Tibial nerve (tissue), 4 donors: Measurements from ENCODE around the gene C9orf72. TPM values are rescaled to one million over a fixed set of nuclear protein-coding genes. Genes with fewer than 3 reads are reported as not detected.

Experiments used
- DNase-seq, 2 donors: peaks; one replicate each; pipeline ENCODE4 v3.0.0-alpha.2; 2019; ENCODE audit warnings: low spot score in 2 of 2
- H3K27ac ChIP-seq, 4 donors: fragments of 200-600 bp; sonication (generic) in 3 of 4; one replicate each; pipeline ENCODE4 v1.5.1; 2017 to 2019; ENCODE audit warnings: mild to moderate bottlenecking in 1 of 4
- H3K27me3 ChIP-seq, 2 donors: fragments of 200-600 bp; sonication (generic) in 1 of 2; one replicate each; pipeline versions ENCODE4 v1.5.1 to v1.6.0; 2017 to 2019
- H3K36me3 ChIP-seq, 3 donors: fragments of 200-600 bp; sonication (generic); one replicate each; pipeline ENCODE4 v1.5.1; 2018 to 2019
- H3K4me1 ChIP-seq, 4 donors: fragments of 200-600 bp; sonication (generic) in 3 of 4; one replicate each; pipeline ENCODE4 v1.5.1; 2017 to 2019
- H3K4me3 ChIP-seq, 4 donors: fragments of 200-600 bp; sonication (generic) in 3 of 4; one replicate each; pipeline ENCODE4 v1.5.1; 2017 to 2019; ENCODE audit warnings: mild to moderate bottlenecking in 1 of 4, moderate library complexity in 1 of 4
- H3K9me3 ChIP-seq, 4 donors: fragments of 200-600 bp; sonication (generic) in 3 of 4; one replicate each; pipeline ENCODE4 v1.5.1; 2017 to 2019
- EP300 ChIP-seq, 2 donors: sonication (generic); formaldehyde crosslinking; IDR thresholded peaks; one replicate each; pipeline ENCODE4 v1.6.1; 2017; ENCODE audit warnings: antibody characterized with exemption in 2 of 2, mild to moderate bottlenecking in 1 of 2
- POLR2A ChIP-seq, 2 donors: fragments of 450-650 bp; IDR thresholded peaks; one replicate each; pipeline ENCODE4 v1.6.1; 2017; ENCODE audit warnings: antibody characterized with exemption in 2 of 2, mild to moderate bottlenecking in 2 of 2, moderate library complexity in 2 of 2
- WGBS, 2 donors: methylation state at CpG; one replicate each; pipeline ENCODE4 v1.1.5; 2018; 5-methylcytosine and 5-hydroxymethylcytosine counted together
- total RNA-seq, 4 donors: library from RNA; depleted of rRNA; stranded (reverse); fragments of >200 nt; gene quantifications; one replicate each; pipeline ENCODE4 v1.1.0, GENCODE V29; 2016
- TF ChIP-seq, protein P1 (sequence below), 5 experiments: fragments of 200-600 bp in 3 of 5; fragments of 450-650 bp in 2 of 5; sonication (generic) in 3 of 5; IDR thresholded peaks; one replicate each; pipeline ENCODE4 v1.5.1; 2016 to 2019; ENCODE audit warnings: antibody characterized with exemption in 5 of 5, mild to moderate bottlenecking in 3 of 5, moderate library complexity in 2 of 5

The C9orf72 gene
- total RNA-seq, 4 donors from 2014 or later = 19.0 to 23.8 (median 20.7) TPM

DNA sequence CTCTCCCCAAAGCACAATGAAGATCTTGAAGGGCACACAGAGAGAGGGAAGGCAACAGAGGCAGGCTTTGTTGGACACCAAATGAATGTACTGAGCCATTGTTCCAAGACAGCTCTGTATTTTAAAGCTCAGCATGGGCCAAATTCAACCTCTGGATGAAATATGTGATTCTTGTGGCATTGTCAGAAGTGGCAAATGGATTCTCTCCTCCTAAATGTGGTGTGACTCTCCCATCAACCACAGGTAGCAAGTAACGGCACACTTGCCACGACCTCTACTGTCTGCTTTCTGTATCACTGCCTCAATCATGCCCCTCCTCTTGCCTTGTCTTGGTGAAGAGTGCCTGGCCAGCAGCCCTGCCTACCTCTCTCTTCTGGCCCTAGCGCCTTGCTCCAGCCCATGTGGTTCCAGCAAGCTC, 37.6 kb downstream of the C9orf72 start:
- H3K4me1 ChIP-seq = peaks cover 0 to 54% (median 9%) of the 10 kb centered on the region in 4 donors
- peak overlapping the region in 2 of 4 donors; percentile 28 to 81 for H3K27ac ChIP-seq
- H3K27me3 ChIP-seq = no peaks in the 10 kb centered on the region
- no peaks in the 10 kb centered on the region for H3K9me3 ChIP-seq
- peaks cover 0 to 5% (median 0%) of the 10 kb centered on the region in 3 donors for H3K36me3 ChIP-seq
- TF ChIP-seq, protein P1, sequence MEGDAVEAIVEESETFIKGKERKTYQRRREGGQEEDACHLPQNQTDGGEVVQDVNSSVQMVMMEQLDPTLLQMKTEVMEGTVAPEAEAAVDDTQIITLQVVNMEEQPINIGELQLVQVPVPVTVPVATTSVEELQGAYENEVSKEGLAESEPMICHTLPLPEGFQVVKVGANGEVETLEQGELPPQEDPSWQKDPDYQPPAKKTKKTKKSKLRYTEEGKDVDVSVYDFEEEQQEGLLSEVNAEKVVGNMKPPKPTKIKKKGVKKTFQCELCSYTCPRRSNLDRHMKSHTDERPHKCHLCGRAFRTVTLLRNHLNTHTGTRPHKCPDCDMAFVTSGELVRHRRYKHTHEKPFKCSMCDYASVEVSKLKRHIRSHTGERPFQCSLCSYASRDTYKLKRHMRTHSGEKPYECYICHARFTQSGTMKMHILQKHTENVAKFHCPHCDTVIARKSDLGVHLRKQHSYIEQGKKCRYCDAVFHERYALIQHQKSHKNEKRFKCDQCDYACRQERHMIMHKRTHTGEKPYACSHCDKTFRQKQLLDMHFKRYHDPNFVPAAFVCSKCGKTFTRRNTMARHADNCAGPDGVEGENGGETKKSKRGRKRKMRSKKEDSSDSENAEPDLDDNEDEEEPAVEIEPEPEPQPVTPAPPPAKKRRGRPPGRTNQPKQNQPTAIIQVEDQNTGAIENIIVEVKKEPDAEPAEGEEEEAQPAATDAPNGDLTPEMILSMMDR (IDR thresholded peaks at IDR 0.05) = no peak
- TF ChIP-seq POLR2A (IDR thresholded peaks at IDR 0.05) (no peak), EP300 (IDR thresholded peaks at IDR 0.05) (no peak)
- no peak for DNase-seq
- H3K4me3 ChIP-seq = no peak overlapping the region
- WGBS, 2 donors = 74 to 81% methylated on average over 3 of the region's 3 CpGs

DNA sequence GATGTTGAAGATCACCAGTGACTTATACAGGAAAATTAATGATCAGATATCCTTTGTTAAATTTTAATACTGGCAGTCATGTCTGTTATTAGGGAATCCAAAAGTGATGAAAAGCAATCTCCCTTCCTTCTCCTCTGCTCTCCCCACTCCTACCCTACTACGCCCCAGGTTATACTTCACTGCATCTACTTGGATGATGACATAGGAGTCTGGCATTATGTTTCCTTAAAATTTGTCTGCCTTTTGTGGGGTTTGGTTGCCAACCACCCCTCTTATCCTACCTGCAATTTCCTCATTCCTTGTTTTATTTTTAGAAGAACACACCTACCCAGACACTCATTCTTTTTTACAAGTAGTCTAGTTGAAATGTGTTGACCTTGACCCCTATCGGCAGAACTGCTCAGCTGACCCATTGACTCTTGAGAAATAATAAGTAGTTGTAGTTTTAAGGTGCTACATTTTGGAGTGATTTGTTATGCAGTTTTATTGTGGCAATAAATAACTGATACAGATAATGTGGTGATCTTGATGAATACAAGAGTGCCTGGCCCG, 38.5 kb downstream of the C9orf72 start:
- Histone ChIP-seq H3K4me1 (peaks cover 0 to 48% (median 8%) of the 10 kb centered on the region in 4 donors), H3K27me3 (no peaks in the 10 kb centered on the region), H3K27ac (peak overlapping the region; percentile 6 to 82 (median 71)), H3K4me3 (no peak overlapping the region), H3K9me3 (no peaks in the 10 kb centered on the region), H3K36me3 (peaks cover 0 to 5% (median 0%) of the 10 kb centered on the region in 3 donors)
- 70 to 80% methylated on average over 3 of the region's 3 CpGs for WGBS, 2 donors
- no peak for TF ChIP-seq POLR2A (IDR thresholded peaks at IDR 0.05)
- TF ChIP-seq, protein P1 (IDR thresholded peaks at IDR 0.05) = no peak
- TF ChIP-seq EP300 (IDR thresholded peaks at IDR 0.05) = no peak
- DNase-seq = no peak

DNA sequence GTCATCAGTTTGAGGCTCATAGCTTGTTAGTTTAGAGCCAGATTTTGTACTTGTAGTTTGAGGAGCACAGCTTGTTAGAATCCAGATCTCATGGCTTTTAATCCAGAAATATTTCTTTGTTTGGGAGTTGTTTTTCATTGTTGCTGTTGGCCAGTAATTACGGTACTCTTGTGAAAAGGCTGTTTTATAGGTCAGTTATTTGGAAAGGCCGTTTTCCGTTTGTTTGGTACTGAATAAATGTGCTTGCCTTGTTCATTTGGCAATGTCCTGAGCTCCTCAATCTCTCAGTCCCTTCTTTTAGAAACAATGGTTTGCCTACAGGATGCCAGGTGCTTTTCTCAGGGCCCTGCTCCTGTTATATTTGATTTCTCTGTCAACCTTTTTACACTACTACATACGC, 39.1 kb downstream of the C9orf72 start:
- Histone ChIP-seq H3K36me3 (peaks cover 0 to 5% (median 0%) of the 10 kb centered on the region in 3 donors), H3K27me3 (no peaks in the 10 kb centered on the region), H3K9me3 (no peaks in the 10 kb centered on the region), H3K4me3 (no peak overlapping the region), H3K4me1 (peaks cover 0 to 42% (median 7%) of the 10 kb centered on the region in 4 donors), H3K27ac (peak overlapping the region; percentile 6 to 82 (median 71))
- 9 to 21% methylated on average over 4 of the region's 4 CpGs for whole genome bisulfite sequencing, 2 donors
- no peak for DNase-seq
- peak; percentile 23 to 70 for TF ChIP-seq EP300 (IDR thresholded peaks at IDR 0.05)
- TF ChIP-seq, protein P1 (IDR thresholded peaks at IDR 0.05) = no peak
- no peak for TF ChIP-seq POLR2A (IDR thresholded peaks at IDR 0.05)

DNA sequence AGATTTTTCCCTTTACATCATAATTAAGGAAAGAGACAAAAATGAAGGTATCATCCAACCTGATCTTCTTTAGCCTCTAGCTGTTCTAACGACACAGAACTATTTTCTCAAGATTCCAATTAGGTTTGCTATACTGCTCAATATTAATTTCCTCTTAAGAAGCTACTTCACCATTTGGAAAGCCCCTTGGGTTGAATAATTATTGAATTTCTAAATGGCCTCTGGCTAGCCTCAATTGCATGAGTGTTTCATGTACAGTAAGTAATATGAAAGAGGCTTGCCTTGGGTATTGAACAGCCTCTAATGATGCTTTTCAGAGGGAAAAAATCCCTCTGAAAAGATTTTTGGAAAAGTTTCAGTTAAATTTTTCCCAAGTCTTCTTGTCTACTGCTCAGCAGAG, 40.0 kb downstream of the C9orf72 start:
- peaks cover 0 to 34% (median 3%) of the 10 kb centered on the region in 4 donors for H3K4me1 ChIP-seq
- 82 to 87% methylated on average over 1 of the region's 1 CpG for WGBS, 2 donors
- H3K36me3 ChIP-seq = peaks cover 0 to 5% (median 0%) of the 10 kb centered on the region in 3 donors
- DNase-seq = no peak
- peak overlapping the region; percentile 6 to 82 (median 71) for H3K27ac ChIP-seq
- no peak overlapping the region for H3K4me3 ChIP-seq
- TF ChIP-seq POLR2A (IDR thresholded peaks at IDR 0.05) = no peak
- no peaks in the 10 kb centered on the region for H3K9me3 ChIP-seq
- no peaks in the 10 kb centered on the region for H3K27me3 ChIP-seq

DNA sequence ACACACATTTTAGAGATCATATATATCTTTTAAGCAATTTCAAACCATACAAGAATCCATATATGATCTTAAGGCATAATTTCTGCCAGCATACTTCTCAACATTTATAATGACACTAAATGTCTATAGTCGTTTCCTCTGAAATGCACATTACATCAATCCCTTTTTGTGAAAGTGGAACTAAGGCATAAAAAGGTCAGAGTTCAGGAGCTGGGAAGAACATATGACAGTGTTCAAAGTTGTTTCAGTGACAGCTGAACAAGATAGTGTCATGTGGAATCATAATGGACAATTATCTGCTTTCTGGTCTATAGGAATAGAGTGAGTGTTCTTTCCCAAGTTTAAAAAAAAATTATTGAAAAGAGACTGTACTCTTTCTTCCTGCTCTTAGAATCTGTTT, 41.2 kb downstream of the C9orf72 start:
- Histone ChIP-seq H3K4me3 (no peak overlapping the region), H3K4me1 (peaks cover 0 to 45% (median 7%) of the 10 kb centered on the region in 4 donors), H3K27ac (no peak overlapping the region), H3K27me3 (no peaks in the 10 kb centered on the region), H3K9me3 (no peaks in the 10 kb centered on the region), H3K36me3 (peaks cover 0 to 5% (median 0%) of the 10 kb centered on the region in 3 donors)
- WGBS, 2 donors = 50 to 59% methylated on average over 1 of the region's 1 CpG
- no peak for DNase-seq
- no peak for TF ChIP-seq EP300 (IDR thresholded peaks at IDR 0.05)
- TF ChIP-seq POLR2A (IDR thresholded peaks at IDR 0.05) = no peak
- TF ChIP-seq, protein P1 (IDR thresholded peaks at IDR 0.05) = no peak
